Esophagus muscularis mucosa (tissue), 4 donors: ENCODE results near the gene CRKL. TPM values are rescaled to one million over a fixed set of nuclear protein-coding genes. Genes with fewer than 3 reads are reported as not detected.

ENCODE experiments used
- DNase-seq: peaks from one replicate; pipeline ENCODE4 v3.0.0-alpha.2; 2017; ENCODE audit errors: extremely low spot score
- H3K27ac ChIP-seq, 4 donors: fragments of 200-600 bp; sonication (generic); replicated peaks in 1 of 4; 1 replicate in 3 of 4; 2 replicates in 1 of 4; pipeline ENCODE4 v1.5.1; 2016 to 2019; ENCODE audit warnings: mild to moderate bottlenecking in 1 of 4
- H3K27me3 ChIP-seq, 4 donors: fragments of 200-600 bp; sonication (generic); one replicate each; pipeline versions ENCODE4 v1.5.1 to v1.6.0; 2016 to 2019
- H3K36me3 ChIP-seq, 4 donors: fragments of 200-600 bp; sonication (generic); one replicate each; pipeline ENCODE4 v1.5.1; 2016 to 2019
- H3K4me1 ChIP-seq, 4 donors: fragments of 200-600 bp; sonication (generic); one replicate each; pipeline ENCODE4 v1.5.1; 2016 to 2019
- H3K4me3 ChIP-seq, 4 donors: fragments of 200-600 bp; sonication (generic); 1 replicate in 2 of 4; 2 replicates in 2 of 4; pipeline ENCODE4 v1.5.1; 2016 to 2019; ENCODE audit warnings: mild to moderate bottlenecking in 4 of 4, moderate library complexity in 1 of 4
- H3K9me3 ChIP-seq, 4 donors: fragments of 200-600 bp; sonication (generic); 1 replicate in 3 of 4; 2 replicates in 1 of 4; pipeline ENCODE4 v1.5.1; 2016 to 2019
- EP300 ChIP-seq: sonication (generic); formaldehyde crosslinking; IDR thresholded peaks from one replicate; pipeline ENCODE4 v1.6.1; 2017; ENCODE audit warnings: antibody characterized with exemption
- POLR2A ChIP-seq: fragments of 450-650 bp; IDR thresholded peaks from one replicate; pipeline ENCODE4 v1.6.1; 2017; ENCODE audit warnings: antibody characterized with exemption, moderate library complexity, mild to moderate bottlenecking, low read depth
- POLR2AphosphoS5 ChIP-seq, 2 donors: sonication (generic); formaldehyde crosslinking; IDR thresholded peaks; one replicate each; pipeline ENCODE4 v1.6.1; 2017; ENCODE audit warnings: antibody characterized with exemption in 2 of 2
- WGBS: methylation state at CpG from one replicate; pipeline ENCODE4 v1.1.5; 2018; 5-methylcytosine and 5-hydroxymethylcytosine counted together
- intact Hi-C: fragments of 100-400 bp; cut with DNase I; formaldehyde crosslinking; loops from one replicate; pipeline ENCODE4 v1.15.1; 2023
- total RNA-seq, 4 donors: library from RNA; depleted of rRNA; stranded (reverse); fragments of >200 nt; gene quantifications; one replicate each; pipeline versions ENCODE4 v1.1.0 to v1.2.1, GENCODE V29; 2016
- TF ChIP-seq, protein P1 (sequence below), 3 experiments: fragments of 200-600 bp in 2 of 3; fragments of 450-650 bp in 1 of 3; sonication (generic) in 2 of 3; IDR thresholded peaks; one replicate each; pipeline ENCODE4 v1.5.1; 2017 to 2019; ENCODE audit warnings: antibody characterized with exemption in 3 of 3, mild to moderate bottlenecking in 2 of 3, moderate library complexity in 1 of 3

Gene CRKL
- total RNA-seq, 4 donors from 2014 or later: 34.9 to 56.2 (median 47.9) TPM

DNA sequence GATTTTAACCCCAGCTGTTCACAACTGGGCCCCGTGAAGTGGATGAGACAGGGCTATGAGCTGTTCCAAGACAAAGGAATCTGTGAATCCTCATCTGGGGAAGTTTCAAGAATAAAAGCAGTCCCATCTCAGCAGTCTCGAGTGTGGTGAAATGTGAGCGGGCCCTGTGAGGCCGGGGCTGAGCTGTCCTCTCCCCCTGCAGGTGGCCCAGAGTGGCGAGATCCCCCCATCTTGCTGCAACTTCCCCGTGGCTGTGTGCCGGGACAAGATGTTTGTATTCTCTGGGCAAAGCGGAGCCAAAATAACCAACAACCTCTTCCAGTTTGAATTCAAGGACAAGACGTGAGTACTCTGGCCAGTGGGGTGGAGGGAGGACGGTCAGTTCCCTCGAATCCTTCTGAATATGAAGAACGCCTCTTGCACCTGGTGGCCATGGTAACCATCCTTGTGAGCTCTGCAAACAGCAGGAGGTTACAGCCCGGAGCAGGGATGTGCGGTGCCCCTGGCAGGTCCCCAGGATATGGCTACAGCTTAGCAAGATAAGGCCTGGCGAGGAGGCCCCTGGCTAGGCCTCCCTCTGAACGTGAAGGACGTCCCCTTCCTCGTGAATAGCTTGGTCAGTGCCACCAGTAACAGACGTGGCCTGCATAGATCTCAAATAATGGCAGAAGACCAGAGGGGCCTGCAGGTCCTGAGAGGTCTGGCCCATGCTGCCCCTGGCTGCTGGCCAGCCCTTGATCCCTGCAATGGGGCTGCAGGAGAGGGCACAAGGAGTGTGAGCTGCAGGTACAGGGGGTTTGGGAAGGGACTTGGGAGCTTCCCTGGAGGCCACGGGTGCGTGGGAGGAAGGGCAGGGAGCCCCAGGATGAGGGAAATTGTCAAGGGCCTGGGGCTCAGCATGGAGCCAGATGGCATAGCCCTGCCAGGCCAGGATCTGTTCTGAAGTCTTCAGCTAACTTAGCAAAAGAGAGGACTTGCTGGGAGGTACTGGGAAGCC, 73.3 kb downstream of the CRKL start:
- TF ChIP-seq POLR2AphosphoS5 (IDR thresholded peaks at IDR 0.05): no peak
- no peak for TF ChIP-seq POLR2A
- no peak for TF ChIP-seq EP300
- TF ChIP-seq, protein P1, sequence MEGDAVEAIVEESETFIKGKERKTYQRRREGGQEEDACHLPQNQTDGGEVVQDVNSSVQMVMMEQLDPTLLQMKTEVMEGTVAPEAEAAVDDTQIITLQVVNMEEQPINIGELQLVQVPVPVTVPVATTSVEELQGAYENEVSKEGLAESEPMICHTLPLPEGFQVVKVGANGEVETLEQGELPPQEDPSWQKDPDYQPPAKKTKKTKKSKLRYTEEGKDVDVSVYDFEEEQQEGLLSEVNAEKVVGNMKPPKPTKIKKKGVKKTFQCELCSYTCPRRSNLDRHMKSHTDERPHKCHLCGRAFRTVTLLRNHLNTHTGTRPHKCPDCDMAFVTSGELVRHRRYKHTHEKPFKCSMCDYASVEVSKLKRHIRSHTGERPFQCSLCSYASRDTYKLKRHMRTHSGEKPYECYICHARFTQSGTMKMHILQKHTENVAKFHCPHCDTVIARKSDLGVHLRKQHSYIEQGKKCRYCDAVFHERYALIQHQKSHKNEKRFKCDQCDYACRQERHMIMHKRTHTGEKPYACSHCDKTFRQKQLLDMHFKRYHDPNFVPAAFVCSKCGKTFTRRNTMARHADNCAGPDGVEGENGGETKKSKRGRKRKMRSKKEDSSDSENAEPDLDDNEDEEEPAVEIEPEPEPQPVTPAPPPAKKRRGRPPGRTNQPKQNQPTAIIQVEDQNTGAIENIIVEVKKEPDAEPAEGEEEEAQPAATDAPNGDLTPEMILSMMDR (IDR thresholded peaks at IDR 0.05): no peak
- intact Hi-C loops: no loop called here
- H3K4me3 ChIP-seq: no peak overlapping the region
- H3K27me3 ChIP-seq: no peaks in the 10 kb centered on the region
- H3K27ac ChIP-seq: no peak overlapping the region
- no peak for DNase-seq
- WGBS: 81% methylated on average over 14 of the region's 21 CpGs
- H3K4me1 ChIP-seq: no peaks in the 10 kb centered on the region
- peaks cover 33 to 96% (median 87%) of the 10 kb centered on the region in 4 donors for H3K36me3 ChIP-seq
- H3K9me3 ChIP-seq: no peaks in the 10 kb centered on the region

DNA sequence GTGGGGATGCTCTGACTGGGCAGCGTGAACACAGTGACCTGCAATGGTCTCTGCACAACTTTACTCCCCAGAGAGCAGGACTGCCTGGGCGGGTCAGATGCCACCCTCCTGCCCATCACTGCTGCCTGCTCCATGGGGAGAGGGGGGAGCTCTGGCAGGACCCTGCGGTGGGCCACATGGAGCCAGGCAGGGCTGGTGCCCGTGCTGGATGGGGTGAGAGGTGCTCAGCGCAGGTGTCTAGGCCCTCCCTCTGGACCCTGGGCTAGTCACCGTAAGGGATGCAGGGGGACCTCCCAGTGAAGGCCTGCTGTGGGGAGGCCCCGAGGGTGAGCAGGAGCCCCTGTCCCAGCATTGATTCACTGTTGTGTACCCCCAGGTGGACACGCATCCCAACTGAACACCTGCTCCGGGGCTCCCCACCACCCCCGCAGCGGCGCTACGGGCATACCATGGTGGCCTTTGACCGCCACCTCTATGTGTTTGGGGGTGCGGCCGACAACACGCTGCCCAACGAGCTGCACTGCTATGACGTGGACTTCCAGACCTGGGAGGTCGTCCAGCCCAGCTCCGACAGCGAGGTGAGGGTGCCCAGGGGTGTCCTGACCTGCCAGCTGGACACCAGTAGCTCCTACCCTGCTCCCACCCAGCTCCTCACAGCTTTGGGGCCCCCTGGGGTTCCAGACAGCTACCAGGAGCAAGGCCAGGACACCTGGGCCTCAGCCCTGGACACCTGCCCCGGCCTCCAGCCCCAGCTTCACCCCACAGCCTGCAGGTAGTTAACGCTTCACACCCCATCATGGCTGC, 74.2 kb downstream of the CRKL start:
- Histone ChIP-seq H3K4me3 (no peak overlapping the region), H3K27ac (no peak overlapping the region), H3K9me3 (no peaks in the 10 kb centered on the region), H3K36me3 (peaks cover 40 to 99% (median 91%) of the 10 kb centered on the region in 4 donors), H3K4me1 (no peaks in the 10 kb centered on the region), H3K27me3 (no peaks in the 10 kb centered on the region)
- 95% methylated on average over 16 of the region's 24 CpGs for WGBS
- no peak for DNase-seq
- TF ChIP-seq POLR2A: no peak
- TF ChIP-seq EP300: no peak
- TF ChIP-seq, protein P1 (IDR thresholded peaks at IDR 0.05): no peak
- TF ChIP-seq POLR2AphosphoS5 (IDR thresholded peaks at IDR 0.05): no peak
- intact Hi-C loops: no loop called here

DNA sequence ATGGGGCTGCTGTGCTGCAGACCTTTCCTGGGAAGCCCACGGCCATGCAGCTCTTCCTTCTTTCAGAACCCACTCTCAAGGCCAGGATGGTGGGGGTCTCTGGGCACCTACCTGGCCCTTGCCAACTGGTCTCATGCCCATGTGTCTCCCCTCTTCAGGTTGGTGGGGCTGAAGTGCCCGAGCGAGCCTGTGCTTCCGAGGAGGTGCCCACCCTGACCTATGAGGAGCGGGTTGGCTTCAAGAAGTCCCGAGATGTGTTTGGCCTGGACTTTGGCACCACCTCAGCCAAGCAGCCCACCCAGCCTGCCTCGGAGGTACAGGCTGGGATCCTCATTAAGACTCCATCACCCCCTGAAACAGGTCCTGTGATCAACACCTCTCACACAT, 74.8 kb downstream of the CRKL start:
- no peak overlapping the region for H3K27ac ChIP-seq
- intact Hi-C loops: no loop called here

DNA sequence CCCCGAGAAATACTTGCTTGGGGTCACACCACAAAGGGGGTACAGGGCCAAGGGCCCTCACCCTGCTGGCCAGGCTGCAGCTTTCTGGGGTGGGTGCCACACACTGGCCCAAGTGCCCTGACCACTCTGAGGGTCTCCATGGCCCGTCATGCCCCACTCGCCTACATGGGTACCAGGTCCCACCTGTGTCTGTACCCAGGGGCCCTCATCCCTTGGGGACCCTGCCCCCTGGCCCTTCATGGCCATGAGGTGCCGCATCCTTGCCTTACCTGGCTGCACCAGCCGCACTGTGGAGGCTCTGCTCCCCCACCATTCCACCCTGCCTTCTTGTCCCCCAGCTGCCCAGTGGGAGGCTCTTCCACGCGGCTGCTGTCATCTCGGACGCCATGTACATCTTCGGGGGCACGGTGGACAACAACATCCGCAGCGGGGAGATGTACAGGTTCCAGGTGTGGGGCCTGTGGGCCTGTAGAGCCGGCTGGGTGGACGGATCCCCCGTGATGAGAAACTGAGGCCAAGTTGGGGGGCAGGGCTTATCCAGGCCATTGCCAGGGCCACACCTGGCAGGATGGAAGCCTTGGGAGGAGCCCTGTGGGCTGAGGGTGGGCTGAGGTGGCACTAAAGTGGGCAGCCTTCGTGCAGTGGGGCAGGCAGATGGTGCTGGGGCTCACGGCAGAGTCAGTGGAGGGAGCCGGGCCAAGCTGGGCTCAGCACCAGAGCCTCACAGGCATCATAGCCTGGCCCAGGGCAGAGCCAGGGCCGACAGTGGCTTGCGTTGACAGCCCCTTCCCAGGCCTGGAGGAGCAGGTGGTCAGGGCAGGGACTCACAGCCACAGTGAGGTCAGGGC, 75.5 kb downstream of the CRKL start:
- H3K9me3 ChIP-seq: no peaks in the 10 kb centered on the region
- 85% methylated on average over 18 of the region's 21 CpGs for WGBS
- TF ChIP-seq EP300 (no peak), POLR2AphosphoS5 (IDR thresholded peaks at IDR 0.05) (no peak), POLR2A (no peak)
- TF ChIP-seq, protein P1 (IDR thresholded peaks at IDR 0.05): no peak
- intact Hi-C loops: no loop called here
- no peaks in the 10 kb centered on the region for H3K4me1 ChIP-seq
- DNase-seq: no peak
- H3K4me3 ChIP-seq: no peak overlapping the region
- no peak overlapping the region for H3K27ac ChIP-seq
- peaks cover 33 to 99% (median 92%) of the 10 kb centered on the region in 4 donors for H3K36me3 ChIP-seq
- H3K27me3 ChIP-seq: no peaks in the 10 kb centered on the region

More for the DNA sequence above, 74.8 kb downstream of the CRKL start:
- H3K4me1 ChIP-seq: no peaks in the 10 kb centered on the region
- H3K9me3 ChIP-seq: no peaks in the 10 kb centered on the region
- H3K36me3 ChIP-seq: peaks cover 38 to 99% (median 93%) of the 10 kb centered on the region in 4 donors
- H3K4me3 ChIP-seq: no peak overlapping the region
- DNase-seq: no peak
- H3K27me3 ChIP-seq: no peaks in the 10 kb centered on the region
- WGBS: no CpG with 5 or more reads among the region's 7 CpGs
- TF ChIP-seq EP300: no peak
- TF ChIP-seq POLR2AphosphoS5 (IDR thresholded peaks at IDR 0.05): no peak
- TF ChIP-seq POLR2A: no peak
- TF ChIP-seq, protein P1 (IDR thresholded peaks at IDR 0.05): no peak
